Measurements from ENCODE around the gene PSMG3. TPM values are rescaled to one million over a fixed set of nuclear protein-coding genes. Genes with fewer than 3 reads are reported as not detected.

PSMG3 gene
- total RNA-seq, 2 donors from 2014 or later: 50.0 to 51.6 TPM

DNA sequence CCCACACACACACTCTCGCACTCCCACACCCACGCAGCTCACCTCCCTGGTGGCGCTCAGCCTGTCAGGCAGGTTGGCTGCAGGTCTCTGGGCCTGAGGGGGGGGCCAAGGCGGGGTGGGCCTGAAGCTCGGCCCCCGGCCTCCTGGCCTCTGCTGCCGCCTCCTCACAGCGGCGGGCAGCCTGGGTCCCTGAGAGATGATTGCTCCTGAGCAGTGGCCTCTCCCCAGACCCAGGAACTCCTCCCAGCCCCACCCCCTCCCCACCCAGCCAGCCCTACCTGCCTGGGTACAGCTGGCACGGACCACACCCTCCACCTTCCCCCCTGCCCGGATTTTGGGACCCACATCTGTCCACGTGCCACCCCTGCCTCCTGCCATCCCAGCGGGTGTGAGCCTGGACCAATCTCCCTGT lies 9.2 kb downstream of the PSMG3 start:
- no peak for DNase-seq (ENCODE audit: low spot score)
- Histone ChIP-seq H3K4me3 (peak overlapping the region in 1 of 2 donors; percentile 1), H3K4me1 (replicated peaks) (peaks cover 34% of the 10 kb centered on the region), H3K9me3 (no peaks in the 10 kb centered on the region), H3K27ac (peak overlapping the region; percentile 83 to 87), H3K27me3 (replicated peaks; ENCODE audit: insufficient read depth) (no peaks in the 10 kb centered on the region), H3K36me3 (no peaks in the 10 kb centered on the region)
- intact Hi-C loops (cut with DNase I): no loop called here
- 47% methylated on average over 10 of the region's 13 CpGs for WGBS
- TF ChIP-seq, protein P1, sequence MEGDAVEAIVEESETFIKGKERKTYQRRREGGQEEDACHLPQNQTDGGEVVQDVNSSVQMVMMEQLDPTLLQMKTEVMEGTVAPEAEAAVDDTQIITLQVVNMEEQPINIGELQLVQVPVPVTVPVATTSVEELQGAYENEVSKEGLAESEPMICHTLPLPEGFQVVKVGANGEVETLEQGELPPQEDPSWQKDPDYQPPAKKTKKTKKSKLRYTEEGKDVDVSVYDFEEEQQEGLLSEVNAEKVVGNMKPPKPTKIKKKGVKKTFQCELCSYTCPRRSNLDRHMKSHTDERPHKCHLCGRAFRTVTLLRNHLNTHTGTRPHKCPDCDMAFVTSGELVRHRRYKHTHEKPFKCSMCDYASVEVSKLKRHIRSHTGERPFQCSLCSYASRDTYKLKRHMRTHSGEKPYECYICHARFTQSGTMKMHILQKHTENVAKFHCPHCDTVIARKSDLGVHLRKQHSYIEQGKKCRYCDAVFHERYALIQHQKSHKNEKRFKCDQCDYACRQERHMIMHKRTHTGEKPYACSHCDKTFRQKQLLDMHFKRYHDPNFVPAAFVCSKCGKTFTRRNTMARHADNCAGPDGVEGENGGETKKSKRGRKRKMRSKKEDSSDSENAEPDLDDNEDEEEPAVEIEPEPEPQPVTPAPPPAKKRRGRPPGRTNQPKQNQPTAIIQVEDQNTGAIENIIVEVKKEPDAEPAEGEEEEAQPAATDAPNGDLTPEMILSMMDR (IDR thresholded peaks at IDR 0.05): no peak
- no peak for TF ChIP-seq POLR2AphosphoS5 (IDR thresholded peaks at IDR 0.05)
- no peak for TF ChIP-seq POLR2A (IDR thresholded peaks at IDR 0.05)

DNA sequence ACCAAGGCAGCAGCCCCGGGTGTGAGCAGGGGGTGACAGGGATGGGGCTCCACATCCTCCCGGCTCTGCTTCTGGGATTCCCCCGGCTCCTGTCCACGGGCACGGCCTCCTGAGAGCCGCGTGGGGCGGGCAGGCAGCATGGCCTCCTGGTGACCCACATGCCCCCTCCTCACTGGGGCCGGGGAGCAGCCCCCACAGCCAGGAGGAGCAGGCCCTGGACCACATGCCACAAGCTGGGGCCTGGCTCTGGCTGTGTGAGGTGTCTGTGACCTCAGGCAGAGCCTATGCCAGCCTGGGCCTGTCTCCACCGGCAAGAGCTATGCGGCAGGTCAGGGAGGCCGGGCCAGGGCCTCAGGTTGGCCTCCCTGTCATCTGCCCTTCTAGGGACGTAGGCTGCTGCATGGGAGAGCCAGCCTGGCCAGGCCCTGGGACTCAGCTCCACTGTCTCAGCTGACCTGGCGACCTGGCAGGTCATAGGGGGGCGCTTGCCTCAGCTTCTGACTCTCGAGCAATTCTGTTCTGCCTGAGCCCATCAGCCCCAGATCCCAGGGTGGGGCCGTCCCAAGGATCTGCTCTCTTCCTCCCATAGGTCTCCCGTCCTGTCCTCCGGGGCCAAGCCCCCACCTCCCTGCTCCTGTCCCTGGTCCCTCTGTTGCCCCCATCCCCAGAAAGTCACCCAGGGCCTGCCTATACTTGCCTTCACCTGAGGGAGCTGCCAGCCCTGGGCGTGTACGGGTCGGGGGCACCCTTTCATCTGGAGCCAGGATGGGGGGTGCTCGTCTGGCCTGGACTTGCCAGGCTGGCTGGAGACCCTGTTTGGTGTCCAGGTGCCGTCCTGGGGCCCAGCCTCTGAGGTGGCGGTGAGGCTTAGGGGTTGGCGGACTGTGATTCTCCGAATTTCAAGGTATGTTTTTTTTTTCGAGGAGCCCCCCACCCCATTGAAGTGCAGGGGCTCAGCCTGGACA lies 9.9 kb downstream of the PSMG3 start:
- intact Hi-C loops (cut with DNase I): no loop called here
- Histone ChIP-seq H3K4me3 (peak overlapping the region in 1 of 2 donors; percentile 1), H3K27ac (peak overlapping the region; percentile 83 to 87), H3K4me1 (replicated peaks) (peaks cover 35% of the 10 kb centered on the region), H3K27me3 (replicated peaks; ENCODE audit: insufficient read depth) (no peaks in the 10 kb centered on the region), H3K36me3 (no peaks in the 10 kb centered on the region), H3K9me3 (no peaks in the 10 kb centered on the region)
- peak; percentile 19 for TF ChIP-seq POLR2A (IDR thresholded peaks at IDR 0.05)
- TF ChIP-seq, protein P1 (IDR thresholded peaks at IDR 0.05): no peak
- no peak for DNase-seq (ENCODE audit: low spot score)
- WGBS: 50% methylated on average over 13 of the region's 28 CpGs

DNA sequence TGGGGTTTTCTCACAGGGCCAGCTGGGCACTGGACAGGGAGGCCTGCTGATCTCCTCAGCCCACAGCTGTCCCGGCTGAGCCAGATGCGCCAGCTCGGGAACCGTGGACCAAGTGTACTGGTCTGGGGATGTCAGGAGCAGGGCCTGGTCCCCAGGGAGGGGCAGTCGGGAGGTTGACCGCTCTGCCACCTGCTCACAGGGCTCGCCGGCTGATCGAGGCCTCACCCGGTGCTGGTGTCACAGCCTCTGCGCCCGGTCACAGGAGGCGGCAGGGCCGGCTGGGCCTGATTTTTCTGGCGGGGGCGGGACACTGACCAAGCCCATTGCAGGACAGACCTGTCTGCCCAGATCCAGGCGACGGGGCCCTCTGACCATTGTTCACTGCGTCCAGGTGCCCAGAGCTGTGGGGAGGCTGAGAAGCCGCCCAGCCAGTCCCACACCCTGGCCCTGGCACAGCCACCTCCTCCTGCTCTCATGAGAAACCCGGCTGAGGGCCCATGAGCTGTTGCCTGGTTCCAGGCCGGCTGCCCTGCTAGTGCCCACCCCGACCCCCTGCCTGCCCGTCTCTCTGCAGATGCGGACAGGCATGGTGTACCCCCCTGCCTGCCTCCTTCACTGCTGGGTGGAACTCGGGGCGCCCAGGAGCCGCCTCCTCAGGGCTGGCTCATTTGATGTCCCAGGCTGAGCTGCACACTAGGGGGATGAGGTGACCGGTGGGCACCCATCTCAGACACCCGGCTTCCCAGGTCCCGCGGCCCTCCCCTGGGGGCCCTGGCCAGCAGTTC lies 10.8 kb downstream of the PSMG3 start:
- 52% methylated on average over 30 of the region's 32 CpGs for WGBS
- peaks cover 35% of the 10 kb centered on the region for H3K4me1 ChIP-seq (replicated peaks)
- peak overlapping the region; percentile 83 to 87 for H3K27ac ChIP-seq

DNA sequence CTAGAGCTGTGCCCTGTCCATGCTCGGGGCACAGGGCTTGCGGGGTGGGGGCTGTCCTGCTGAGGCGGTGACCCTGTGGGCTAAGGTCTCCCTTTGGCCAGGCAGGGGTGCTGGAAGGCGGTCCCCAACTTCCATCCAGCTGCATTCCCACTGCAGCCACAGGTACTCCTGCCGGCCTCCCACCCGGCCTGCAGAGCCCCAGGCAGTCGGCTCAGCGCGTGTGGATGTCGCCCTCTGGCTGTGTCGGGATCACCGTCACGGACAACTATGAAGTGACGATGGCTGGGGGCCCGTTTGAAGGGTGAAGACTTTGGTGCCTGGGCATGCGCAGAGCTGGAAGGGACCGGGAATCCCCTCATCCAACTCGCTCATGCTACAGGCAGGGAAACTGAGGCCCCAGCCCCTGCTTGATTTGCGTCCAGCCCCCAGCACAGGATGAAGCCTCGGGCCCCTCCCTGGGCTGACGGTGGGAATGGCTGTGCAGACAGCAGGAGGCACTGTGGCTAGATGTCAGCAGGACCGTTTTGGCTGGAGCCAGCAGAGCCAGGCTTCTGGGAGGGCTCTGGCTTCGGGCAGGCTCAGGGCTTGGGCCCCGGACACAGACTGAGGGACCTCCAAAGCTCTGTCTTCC lies 11.5 kb downstream of the PSMG3 start:
- WGBS: 50% methylated on average over 24 of the region's 24 CpGs

More for the DNA sequence above, 10.8 kb downstream of the PSMG3 start:
- Histone ChIP-seq H3K9me3 (no peaks in the 10 kb centered on the region), H3K36me3 (no peaks in the 10 kb centered on the region), H3K27me3 (replicated peaks; ENCODE audit: insufficient read depth) (no peaks in the 10 kb centered on the region), H3K4me3 (no peak overlapping the region)
- TF ChIP-seq POLR2A (IDR thresholded peaks at IDR 0.05) (peak; percentile 42), POLR2AphosphoS5 (IDR thresholded peaks at IDR 0.05) (peak; percentile 82)
- TF ChIP-seq, protein P1 (IDR thresholded peaks at IDR 0.05): no peak
- intact Hi-C loops (cut with DNase I): no loop called here
- peak; percentile 91 for DNase-seq (ENCODE audit: low spot score)

More for the DNA sequence above, 11.5 kb downstream of the PSMG3 start:
- Histone ChIP-seq H3K4me1 (replicated peaks) (peaks cover 35% of the 10 kb centered on the region), H3K4me3 (no peak overlapping the region), H3K27ac (peak overlapping the region; percentile 83 to 87), H3K9me3 (no peaks in the 10 kb centered on the region), H3K27me3 (replicated peaks; ENCODE audit: insufficient read depth) (no peaks in the 10 kb centered on the region), H3K36me3 (no peaks in the 10 kb centered on the region)
- TF ChIP-seq POLR2AphosphoS5 (IDR thresholded peaks at IDR 0.05) (no peak), POLR2A (IDR thresholded peaks at IDR 0.05) (no peak)
- TF ChIP-seq, protein P1 (IDR thresholded peaks at IDR 0.05): peak in 1 of 4 experiments; percentile 34
- no peak for DNase-seq (ENCODE audit: low spot score)
- intact Hi-C loops (cut with DNase I): no loop called here

All from prostate gland (tissue), 2 donors.